Measurements from ENCODE around the gene ZNF330.

Gene ZNF330

DNA sequence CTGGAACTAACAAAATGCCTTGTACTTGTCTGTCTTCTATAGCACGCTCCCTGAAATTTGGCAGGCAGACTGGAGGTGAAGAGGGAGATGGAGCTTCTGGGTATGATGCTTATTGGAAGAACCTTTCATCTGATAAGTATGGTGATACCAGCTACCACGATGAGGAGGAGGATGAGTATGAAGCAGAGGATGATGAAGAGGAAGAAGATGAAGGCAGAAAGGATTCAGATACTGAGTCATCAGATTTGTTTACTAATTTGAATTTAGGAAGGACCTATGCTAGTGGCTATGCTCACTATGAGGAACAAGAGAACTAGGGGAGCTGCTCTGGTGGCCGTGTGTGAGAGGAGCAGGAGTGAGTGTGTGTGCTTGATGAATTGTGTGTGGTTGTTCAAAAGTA, 13.0 kb downstream of the ZNF330 start:
- Histone ChIP-seq H3K4me3 (ENCODE audit: low read depth, low read length) (no peak overlapping the region), H2AFZ (no peak overlapping the region), H3K9me3 (ENCODE audit: control insufficient read depth, low read length) (no peaks in the 10 kb centered on the region), H3K4me2 (ENCODE audit: low read length) (no peak overlapping the region), H3K36me3 (ENCODE audit: control insufficient read depth, insufficient read depth, low read length) (no peaks in the 10 kb centered on the region), H3K27ac (no peak overlapping the region), H3K4me1 (no peaks in the 10 kb centered on the region), H3K27me3 (ENCODE audit: control insufficient read depth, insufficient read depth, low read length) (no peaks in the 10 kb centered on the region), H3K79me2 (no peaks in the 10 kb centered on the region), H3K9ac (no peak overlapping the region)
- TF ChIP-seq CTCF (IDR thresholded peaks at IDR 0.05): no peak

DNA sequence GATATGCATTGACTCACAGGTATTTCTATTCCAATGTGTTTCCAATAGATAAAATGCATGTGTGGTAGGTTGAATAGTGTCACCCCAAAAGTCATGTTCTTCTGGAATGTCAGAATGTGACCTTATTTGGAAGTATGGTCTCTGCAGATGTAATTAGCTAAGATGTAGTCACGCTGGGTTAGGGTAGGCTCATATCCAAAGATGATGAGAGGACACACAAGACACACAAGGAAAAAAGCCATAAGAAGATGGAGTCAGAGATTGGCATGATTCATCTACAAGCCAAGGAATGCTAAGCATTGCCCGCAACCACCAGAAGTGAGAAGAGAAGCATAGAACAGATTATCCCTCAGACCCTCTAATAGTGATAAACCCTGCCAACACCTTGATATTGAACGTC, 17.5 kb downstream of the ZNF330 start:
- no peak overlapping the region for H3K27ac ChIP-seq
- H3K27me3 ChIP-seq (ENCODE audit: control insufficient read depth, insufficient read depth, low read length): no peaks in the 10 kb centered on the region
- no peak overlapping the region for H3K9ac ChIP-seq
- no peaks in the 10 kb centered on the region for H3K36me3 ChIP-seq (ENCODE audit: control insufficient read depth, insufficient read depth, low read length)
- H3K4me3 ChIP-seq (ENCODE audit: low read depth, low read length): no peak overlapping the region
- H2AFZ ChIP-seq: no peak overlapping the region
- no peaks in the 10 kb centered on the region for H3K79me2 ChIP-seq
- no peaks in the 10 kb centered on the region for H3K9me3 ChIP-seq (ENCODE audit: control insufficient read depth, low read length)
- H3K4me2 ChIP-seq (ENCODE audit: low read length): no peak overlapping the region
- H3K4me1 ChIP-seq: no peaks in the 10 kb centered on the region
- no peak for TF ChIP-seq CTCF (IDR thresholded peaks at IDR 0.05)

- H3K4me2 ChIP-seq (ENCODE audit: low read length): no peak overlapping the region
- no peaks in the 10 kb centered on the region for H3K27me3 ChIP-seq (ENCODE audit: control insufficient read depth, insufficient read depth, low read length)
- no peak overlapping the region for H3K9ac ChIP-seq
- no peaks in the 10 kb centered on the region for H3K9me3 ChIP-seq (ENCODE audit: control insufficient read depth, low read length)
- no peaks in the 10 kb centered on the region for H3K36me3 ChIP-seq (ENCODE audit: control insufficient read depth, insufficient read depth, low read length)
- H2AFZ ChIP-seq: no peak overlapping the region
- H3K4me3 ChIP-seq (ENCODE audit: low read depth, low read length): no peak overlapping the region
- no peaks in the 10 kb centered on the region for H3K79me2 ChIP-seq
- no peaks in the 10 kb centered on the region for H3K4me1 ChIP-seq
- no peak for TF ChIP-seq CTCF (IDR thresholded peaks at IDR 0.05)
- no peak overlapping the region for H3K27ac ChIP-seq
Observed at GRCh38 chr4:141240259-141240658, 19.6 kb downstream of the ZNF330 start.

GRCh38 chr4:141240671-141241070, 20.0 kb downstream of the ZNF330 start:
- no peak overlapping the region for H2AFZ ChIP-seq
- H3K9me3 ChIP-seq (ENCODE audit: control insufficient read depth, low read length): no peaks in the 10 kb centered on the region
- no peak for TF ChIP-seq CTCF (IDR thresholded peaks at IDR 0.05)
- H3K4me1 ChIP-seq: no peaks in the 10 kb centered on the region
- H3K36me3 ChIP-seq (ENCODE audit: control insufficient read depth, insufficient read depth, low read length): no peaks in the 10 kb centered on the region
- no peaks in the 10 kb centered on the region for H3K79me2 ChIP-seq
- no peak overlapping the region for H3K4me2 ChIP-seq (ENCODE audit: low read length)
- H3K4me3 ChIP-seq (ENCODE audit: low read depth, low read length): no peak overlapping the region
- no peak overlapping the region for H3K27ac ChIP-seq
- no peaks in the 10 kb centered on the region for H3K27me3 ChIP-seq (ENCODE audit: control insufficient read depth, insufficient read depth, low read length)
- no peak overlapping the region for H3K9ac ChIP-seq

GRCh38 chr4:141241986-141242385, 21.3 kb downstream of the ZNF330 start:
- no peak overlapping the region for H3K9ac ChIP-seq
- H3K4me3 ChIP-seq (ENCODE audit: low read depth, low read length): no peak overlapping the region
- H3K4me2 ChIP-seq (ENCODE audit: low read length): no peak overlapping the region
- no peaks in the 10 kb centered on the region for H3K36me3 ChIP-seq (ENCODE audit: control insufficient read depth, insufficient read depth, low read length)
- no peaks in the 10 kb centered on the region for H3K79me2 ChIP-seq
- TF ChIP-seq CTCF (IDR thresholded peaks at IDR 0.05): no peak
- H3K4me1 ChIP-seq: no peaks in the 10 kb centered on the region
- H3K27me3 ChIP-seq (ENCODE audit: control insufficient read depth, insufficient read depth, low read length): no peaks in the 10 kb centered on the region
- H2AFZ ChIP-seq: no peak overlapping the region
- no peaks in the 10 kb centered on the region for H3K9me3 ChIP-seq (ENCODE audit: control insufficient read depth, low read length)
- no peak overlapping the region for H3K27ac ChIP-seq

Data from parathyroid adenoma (tissue), 2 donors.